ENCODE data around the gene SAYSD1.

Gene SAYSD1

GRCh38 chr6:39107034-39107433 lies 8.0 kb downstream of the SAYSD1 start:
- TF ChIP-seq CTCF (IDR thresholded peaks at IDR 0.05; ENCODE audit: low read depth, low read length, missing control alignments), result no peak
- DNase-seq, result no peak
- Histone ChIP-seq H3K4me3 (ENCODE audit: low read depth, low read length) (no peak overlapping the region), H3K27ac (no peak overlapping the region), H3K36me3 (replicated peaks) (no peaks in the 10 kb centered on the region), H3K27me3 (replicated peaks) (no peaks in the 10 kb centered on the region)
- in situ Hi-C loops (cut with HindIII; ENCODE audit: low pct_ligation_motif_present, low sequenced_read_pairs), result no loop called here

DNA sequence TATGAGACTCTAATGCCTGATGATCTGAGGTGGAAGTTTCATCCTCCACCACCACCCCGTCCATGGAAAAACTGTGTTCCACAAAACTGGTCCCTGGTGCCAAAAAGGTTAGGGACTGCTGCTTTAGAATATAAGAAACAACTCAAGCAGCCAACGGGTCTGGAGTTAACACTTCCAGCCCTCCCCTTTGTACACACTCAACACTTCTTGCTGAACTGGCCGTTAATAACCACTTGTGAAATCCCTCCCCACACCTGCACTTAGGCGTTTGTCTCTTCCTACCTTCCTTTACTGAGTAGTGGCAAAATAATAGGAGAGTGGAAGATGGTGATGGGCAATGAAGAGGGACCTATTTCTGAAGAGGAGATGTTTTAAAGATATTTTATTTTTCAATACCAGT lies 10.5 kb downstream of the SAYSD1 start:
- no peak overlapping the region for H3K4me3 ChIP-seq (ENCODE audit: low read depth, low read length)
- no peak overlapping the region for H3K27ac ChIP-seq
- H3K27me3 ChIP-seq (replicated peaks), result no peaks in the 10 kb centered on the region
- no peaks in the 10 kb centered on the region for H3K36me3 ChIP-seq (replicated peaks)
- TF ChIP-seq CTCF (IDR thresholded peaks at IDR 0.05; ENCODE audit: low read depth, low read length, missing control alignments), result no peak
- DNase-seq, result no peak
- in situ Hi-C loops (cut with HindIII; ENCODE audit: low pct_ligation_motif_present, low sequenced_read_pairs), result no loop called here

- DNase-seq, result no peak
- in situ Hi-C loops (cut with HindIII; ENCODE audit: low pct_ligation_motif_present, low sequenced_read_pairs), result no loop called here
- no peak overlapping the region for H3K27ac ChIP-seq
- H3K27me3 ChIP-seq (replicated peaks), result no peaks in the 10 kb centered on the region
- H3K36me3 ChIP-seq (replicated peaks), result no peaks in the 10 kb centered on the region
- no peak overlapping the region for H3K4me3 ChIP-seq (ENCODE audit: low read depth, low read length)
- no peak for TF ChIP-seq CTCF (IDR thresholded peaks at IDR 0.05; ENCODE audit: low read depth, low read length, missing control alignments)
These were observed 12.2 kb downstream of the SAYSD1 start for GRCh38 chr6:39102821-39103136.

DNA sequence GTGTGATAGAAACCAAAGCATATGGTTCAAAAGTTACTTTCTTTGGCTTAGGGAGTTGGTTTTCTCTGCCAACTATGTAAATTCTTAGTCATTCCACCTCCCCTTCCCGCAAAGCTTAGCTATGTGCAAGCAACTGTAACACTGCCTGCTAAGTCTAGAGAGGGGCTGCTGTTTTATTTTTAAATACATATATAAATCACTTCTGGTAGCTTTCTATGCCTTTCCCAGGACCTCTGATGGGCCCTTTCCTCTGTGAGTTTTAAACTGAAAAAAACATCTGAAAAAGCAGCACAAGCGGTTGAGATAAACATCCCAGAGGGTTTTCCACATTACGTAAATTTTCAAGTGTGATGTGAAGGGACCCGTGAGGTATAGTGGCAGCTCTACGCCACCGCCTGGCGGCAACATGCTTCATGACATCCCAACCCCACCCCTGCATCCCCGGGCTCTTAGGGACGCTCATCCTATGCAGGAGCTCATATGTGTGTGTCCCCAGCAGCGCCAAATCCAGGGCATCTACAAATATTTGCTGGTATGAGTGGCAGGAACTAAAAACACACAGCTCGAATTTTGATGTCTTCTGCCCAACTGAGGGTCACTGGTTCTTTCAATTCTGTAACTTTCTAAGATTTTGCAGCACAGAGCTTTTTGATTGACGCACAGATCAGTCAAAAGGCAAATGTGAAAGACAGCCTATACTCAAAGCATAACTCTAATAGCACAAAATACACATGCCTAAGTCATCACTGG lies 12.7 kb downstream of the SAYSD1 start:
- no peak overlapping the region for H3K4me3 ChIP-seq (ENCODE audit: low read depth, low read length)
- TF ChIP-seq CTCF (IDR thresholded peaks at IDR 0.05; ENCODE audit: low read depth, low read length, missing control alignments), result peak; percentile 68
- no peaks in the 10 kb centered on the region for H3K27me3 ChIP-seq (replicated peaks)
- DNase-seq, result peak; percentile 40
- H3K27ac ChIP-seq, result no peak overlapping the region
- in situ Hi-C loops (cut with HindIII; ENCODE audit: low pct_ligation_motif_present, low sequenced_read_pairs), result no loop called here
- H3K36me3 ChIP-seq (replicated peaks), result no peaks in the 10 kb centered on the region

DNA sequence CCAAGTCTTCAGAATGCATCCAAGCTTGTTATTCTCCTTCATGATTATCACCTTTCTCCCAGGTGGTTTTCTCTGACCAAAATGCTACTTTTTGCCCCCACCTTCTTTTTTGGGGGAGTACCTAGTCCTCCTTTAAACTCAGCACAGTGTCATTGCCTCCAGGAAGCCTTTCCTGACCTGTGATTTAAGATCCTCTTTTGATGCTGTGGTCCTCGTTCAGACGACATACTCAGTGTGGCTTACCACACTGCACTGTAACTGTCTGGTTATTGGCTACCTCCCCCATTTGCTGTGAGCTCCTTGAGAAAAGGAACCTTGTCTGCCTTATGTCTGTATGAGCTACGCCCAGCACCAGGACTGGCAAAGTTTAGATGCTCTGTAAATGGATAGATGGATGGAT lies 14.6 kb downstream of the SAYSD1 start:
- Histone ChIP-seq H3K36me3 (replicated peaks) (no peaks in the 10 kb centered on the region), H3K27me3 (replicated peaks) (no peaks in the 10 kb centered on the region), H3K4me3 (ENCODE audit: low read depth, low read length) (no peak overlapping the region), H3K27ac (no peak overlapping the region)
- DNase-seq, result no peak
- in situ Hi-C loops (cut with HindIII; ENCODE audit: low pct_ligation_motif_present, low sequenced_read_pairs), result no loop called here
- TF ChIP-seq CTCF (IDR thresholded peaks at IDR 0.05; ENCODE audit: low read depth, low read length, missing control alignments), result no peak

GRCh38 chr6:39095578-39095977 lies 19.4 kb downstream of the SAYSD1 start:
- H3K4me3 ChIP-seq (ENCODE audit: low read depth, low read length), result no peak overlapping the region
- in situ Hi-C loops (cut with HindIII; ENCODE audit: low pct_ligation_motif_present, low sequenced_read_pairs), result no loop called here

More at GRCh38 chr6:39095578-39095977, 19.4 kb downstream of the SAYSD1 start:
- DNase-seq, result no peak
- H3K27me3 ChIP-seq (replicated peaks), result no peaks in the 10 kb centered on the region
- no peak for TF ChIP-seq CTCF (IDR thresholded peaks at IDR 0.05; ENCODE audit: low read depth, low read length, missing control alignments)
- H3K27ac ChIP-seq, result no peak overlapping the region
- no peaks in the 10 kb centered on the region for H3K36me3 ChIP-seq (replicated peaks)

All from brain microvascular endothelial cell (primary cell).